Suprapubic skin (tissue), 4 donors: ENCODE results near the gene CCDC85B. TPM values are rescaled to one million over a fixed set of nuclear protein-coding genes. Genes with fewer than 3 reads are reported as not detected.

Experiments used
- DNase-seq, 2 donors: peaks; one replicate each; pipeline ENCODE4 v3.0.0-alpha.2; 2019; ENCODE audit warnings: low spot score in 2 of 2
- H3K27ac ChIP-seq: fragments of 200-600 bp; sonication (generic); one replicate; pipeline ENCODE4 v1.5.1; 2019
- H3K27me3 ChIP-seq: fragments of 200-600 bp; sonication (generic); one replicate; pipeline ENCODE4 v1.5.1; 2019
- H3K36me3 ChIP-seq: fragments of 200-600 bp; sonication (generic); one replicate; pipeline ENCODE4 v1.5.1; 2019
- H3K4me1 ChIP-seq: fragments of 200-600 bp; sonication (generic); one replicate; pipeline ENCODE4 v1.5.1; 2019
- H3K4me3 ChIP-seq: fragments of 200-600 bp; sonication (generic); one replicate; pipeline ENCODE4 v1.5.1; 2019; ENCODE audit warnings: mild to moderate bottlenecking
- H3K9me3 ChIP-seq: fragments of 200-600 bp; sonication (generic); one replicate; pipeline ENCODE4 v1.5.1; 2019
- EP300 ChIP-seq: sonication (generic); formaldehyde crosslinking; IDR thresholded peaks from one replicate; pipeline ENCODE4 v1.6.1; 2017; ENCODE audit warnings: antibody characterized with exemption
- POLR2A ChIP-seq, 2 donors: fragments of 450-650 bp; IDR thresholded peaks; one replicate each; pipeline ENCODE4 v1.6.1; 2017; ENCODE audit warnings: antibody characterized with exemption in 2 of 2, mild to moderate bottlenecking in 2 of 2, moderate library complexity in 2 of 2
- POLR2AphosphoS5 ChIP-seq, 3 donors: sonication (generic); formaldehyde crosslinking; IDR thresholded peaks; one replicate each; pipeline ENCODE4 v1.6.1; 2017; ENCODE audit warnings: antibody characterized with exemption in 3 of 3
- WGBS: methylation state at CpG from one replicate; pipeline ENCODE4 v1.1.5; 2018; 5-methylcytosine and 5-hydroxymethylcytosine counted together
- total RNA-seq, 4 donors: library from RNA; depleted of rRNA; stranded (reverse); fragments of >200 nt; gene quantifications; one replicate each; pipeline ENCODE4 v1.1.0, GENCODE V29; 2016
- TF ChIP-seq, protein P1 (sequence below), 2 donors: fragments of 200-600 bp in 1 of 2; fragments of 450-650 bp in 1 of 2; sonication (generic) in 1 of 2; IDR thresholded peaks; one replicate each; pipeline ENCODE4 v1.5.1; 2016 to 2019; ENCODE audit warnings: antibody characterized with exemption in 2 of 2, mild to moderate bottlenecking in 1 of 2, moderate library complexity in 1 of 2

Gene CCDC85B
- total RNA-seq, 4 donors from 2014 or later, result 16.0 to 35.8 (median 28.0) TPM

DNA sequence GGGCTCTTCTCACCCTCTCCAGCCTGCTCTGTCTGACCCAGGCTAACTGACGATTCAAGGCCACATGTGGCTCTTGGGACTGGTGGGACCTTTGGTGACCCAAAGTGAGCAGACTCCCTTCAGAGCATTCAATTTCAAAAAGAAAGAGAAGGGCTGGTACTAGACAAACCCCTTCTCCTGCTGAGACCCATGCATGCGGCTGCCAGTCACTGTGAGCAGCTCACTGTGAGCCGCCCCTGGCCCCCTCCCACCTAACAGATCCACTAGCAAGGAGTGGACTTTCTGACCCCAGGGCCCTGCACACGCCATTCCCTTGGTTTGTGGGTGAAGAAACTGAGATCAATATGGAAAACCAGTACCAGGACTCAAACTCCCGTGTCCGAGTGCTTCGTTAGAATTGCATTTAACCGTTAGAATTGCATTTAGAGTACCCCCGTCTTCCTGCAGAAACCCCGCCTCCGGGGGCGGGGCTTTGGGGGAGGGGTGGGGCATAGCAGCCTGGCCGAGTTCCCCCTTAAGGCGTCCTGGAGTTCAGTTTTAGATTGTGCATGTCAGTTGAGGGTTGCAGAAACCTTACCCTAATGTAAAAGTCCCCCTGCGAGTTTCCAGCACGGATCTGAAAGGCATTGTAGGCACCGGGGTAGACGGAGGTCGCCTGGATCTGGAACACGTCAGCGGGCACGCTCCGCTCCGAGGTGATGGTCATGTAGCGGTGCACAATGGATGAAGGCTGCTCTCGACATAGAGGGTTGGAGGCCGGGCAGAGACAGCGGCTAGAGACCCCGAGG, 23.0 kb upstream of the CCDC85B start:
- WGBS, result 66% methylated on average over 25 of the region's 29 CpGs

DNA sequence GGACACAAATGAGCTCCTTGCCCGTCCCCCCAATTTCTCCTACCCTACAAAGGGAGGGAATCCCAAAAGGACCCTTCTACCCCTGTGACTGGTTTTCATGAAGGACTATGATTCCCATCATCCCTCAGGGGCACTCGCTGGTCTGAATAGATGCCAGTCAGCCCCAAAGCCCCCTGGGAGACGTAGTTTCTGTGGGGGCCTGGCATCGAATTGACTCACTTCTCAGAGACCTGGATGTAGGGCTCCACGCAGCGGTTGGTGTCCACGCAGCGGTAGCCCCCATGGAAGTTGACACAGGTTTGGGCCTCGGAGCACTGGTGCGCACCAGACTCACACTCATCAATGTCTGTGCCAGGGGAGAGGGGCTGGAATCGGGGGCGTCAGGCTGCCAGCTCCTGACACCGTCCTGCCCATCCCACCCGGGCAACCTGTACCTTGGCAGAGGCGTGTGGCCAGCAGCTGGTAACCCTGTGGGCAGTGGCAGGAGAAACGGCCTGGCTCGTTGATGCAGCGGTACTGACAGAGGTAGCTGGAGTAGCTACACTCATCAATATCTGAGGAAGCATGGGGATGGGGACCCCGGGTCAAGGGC, 22.3 kb upstream of the CCDC85B start:
- H3K36me3 ChIP-seq, result peaks cover 45% of the 10 kb centered on the region
- DNase-seq, result no peak
- H3K4me1 ChIP-seq, result peaks cover 33% of the 10 kb centered on the region
- 85% methylated on average over 14 of the region's 19 CpGs for WGBS
- H3K4me3 ChIP-seq, result no peak overlapping the region
- no peaks in the 10 kb centered on the region for H3K9me3 ChIP-seq
- H3K27ac ChIP-seq, result no peak overlapping the region
- TF ChIP-seq, protein P1, sequence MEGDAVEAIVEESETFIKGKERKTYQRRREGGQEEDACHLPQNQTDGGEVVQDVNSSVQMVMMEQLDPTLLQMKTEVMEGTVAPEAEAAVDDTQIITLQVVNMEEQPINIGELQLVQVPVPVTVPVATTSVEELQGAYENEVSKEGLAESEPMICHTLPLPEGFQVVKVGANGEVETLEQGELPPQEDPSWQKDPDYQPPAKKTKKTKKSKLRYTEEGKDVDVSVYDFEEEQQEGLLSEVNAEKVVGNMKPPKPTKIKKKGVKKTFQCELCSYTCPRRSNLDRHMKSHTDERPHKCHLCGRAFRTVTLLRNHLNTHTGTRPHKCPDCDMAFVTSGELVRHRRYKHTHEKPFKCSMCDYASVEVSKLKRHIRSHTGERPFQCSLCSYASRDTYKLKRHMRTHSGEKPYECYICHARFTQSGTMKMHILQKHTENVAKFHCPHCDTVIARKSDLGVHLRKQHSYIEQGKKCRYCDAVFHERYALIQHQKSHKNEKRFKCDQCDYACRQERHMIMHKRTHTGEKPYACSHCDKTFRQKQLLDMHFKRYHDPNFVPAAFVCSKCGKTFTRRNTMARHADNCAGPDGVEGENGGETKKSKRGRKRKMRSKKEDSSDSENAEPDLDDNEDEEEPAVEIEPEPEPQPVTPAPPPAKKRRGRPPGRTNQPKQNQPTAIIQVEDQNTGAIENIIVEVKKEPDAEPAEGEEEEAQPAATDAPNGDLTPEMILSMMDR (IDR thresholded peaks at IDR 0.05), result no peak
- TF ChIP-seq POLR2A (IDR thresholded peaks at IDR 0.05) (no peak), POLR2AphosphoS5 (IDR thresholded peaks at IDR 0.05) (no peak), EP300 (no peak)
- H3K27me3 ChIP-seq, result no peaks in the 10 kb centered on the region

More for the DNA sequence above, 23.0 kb upstream of the CCDC85B start:
- no peak overlapping the region for H3K27ac ChIP-seq
- DNase-seq, result no peak
- no peak overlapping the region for H3K4me3 ChIP-seq
- H3K27me3 ChIP-seq, result no peaks in the 10 kb centered on the region
- peaks cover 30% of the 10 kb centered on the region for H3K4me1 ChIP-seq
- H3K9me3 ChIP-seq, result no peaks in the 10 kb centered on the region
- peaks cover 52% of the 10 kb centered on the region for H3K36me3 ChIP-seq
- TF ChIP-seq, protein P1 (IDR thresholded peaks at IDR 0.05), result no peak
- TF ChIP-seq EP300, result no peak
- TF ChIP-seq POLR2A (IDR thresholded peaks at IDR 0.05), result no peak
- no peak for TF ChIP-seq POLR2AphosphoS5 (IDR thresholded peaks at IDR 0.05)

DNA sequence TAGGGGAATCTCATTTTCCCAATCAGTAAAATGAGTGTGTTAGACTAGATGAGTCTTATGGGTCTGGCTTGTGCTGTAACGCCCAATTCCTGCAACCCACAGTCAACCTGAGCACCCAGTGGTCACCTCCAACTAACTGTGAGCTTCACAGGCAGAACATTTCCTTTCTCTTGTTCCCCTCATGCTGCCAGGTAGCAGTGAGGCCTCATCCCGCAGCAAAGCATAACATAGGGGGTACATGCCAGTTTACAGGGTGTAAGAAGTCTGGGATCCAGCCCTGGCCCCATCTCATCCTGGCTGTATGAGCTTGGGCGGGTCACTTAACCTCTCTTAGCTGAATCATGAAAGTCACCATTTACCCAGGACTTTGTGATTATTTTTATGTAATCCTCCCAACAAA, 21.6 kb upstream of the CCDC85B start:
- TF ChIP-seq, protein P1 (IDR thresholded peaks at IDR 0.05), result no peak
- TF ChIP-seq POLR2A (IDR thresholded peaks at IDR 0.05), result no peak
- no peak for TF ChIP-seq EP300
- no peak for TF ChIP-seq POLR2AphosphoS5 (IDR thresholded peaks at IDR 0.05)
- WGBS, result 93% methylated on average over 3 of the region's 3 CpGs
- no peak overlapping the region for H3K4me3 ChIP-seq
- no peaks in the 10 kb centered on the region for H3K27me3 ChIP-seq
- H3K9me3 ChIP-seq, result no peaks in the 10 kb centered on the region
- peaks cover 40% of the 10 kb centered on the region for H3K4me1 ChIP-seq
- H3K27ac ChIP-seq, result no peak overlapping the region
- no peak for DNase-seq
- H3K36me3 ChIP-seq, result peaks cover 38% of the 10 kb centered on the region

DNA sequence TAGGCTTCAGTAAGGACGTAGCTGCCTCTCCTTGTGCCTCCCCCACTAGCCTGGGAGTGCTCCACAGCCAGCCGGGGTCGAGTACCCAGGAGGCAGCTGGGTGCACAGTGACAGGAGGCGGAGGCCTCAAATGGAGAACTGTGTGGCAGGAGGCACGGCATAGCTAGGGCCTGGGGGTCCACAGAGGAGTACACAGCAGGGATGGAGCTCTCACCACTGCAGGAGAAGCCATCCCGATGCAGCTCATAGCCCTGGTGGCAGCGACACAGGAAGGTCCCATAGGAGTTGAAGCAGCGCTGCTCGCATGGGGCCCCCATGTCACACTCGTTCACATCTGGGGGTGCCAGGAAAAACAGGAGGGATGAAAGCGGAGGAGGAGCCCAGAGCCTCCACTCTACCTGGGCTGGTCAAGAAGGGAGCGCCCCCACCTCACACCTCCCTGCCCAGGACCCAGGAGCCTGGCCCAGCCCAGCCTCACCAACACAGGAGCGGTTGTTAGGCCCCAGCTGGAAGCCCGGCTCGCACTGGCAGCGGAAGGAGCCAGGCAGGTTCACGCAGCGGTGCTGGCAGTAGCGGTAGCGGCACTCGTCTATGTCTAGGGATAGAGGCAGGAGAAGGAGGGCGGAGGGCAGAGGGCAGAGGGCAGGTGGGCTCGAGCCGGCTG, 20.7 kb upstream of the CCDC85B start:
- WGBS, result 75% methylated on average over 21 of the region's 24 CpGs
- Histone ChIP-seq H3K27me3 (no peaks in the 10 kb centered on the region), H3K9me3 (no peaks in the 10 kb centered on the region), H3K4me1 (peaks cover 43% of the 10 kb centered on the region), H3K27ac (no peak overlapping the region), H3K4me3 (no peak overlapping the region), H3K36me3 (peaks cover 29% of the 10 kb centered on the region)
- TF ChIP-seq POLR2AphosphoS5 (IDR thresholded peaks at IDR 0.05) (no peak), EP300 (no peak), POLR2A (IDR thresholded peaks at IDR 0.05) (no peak)
- TF ChIP-seq, protein P1 (IDR thresholded peaks at IDR 0.05), result no peak
- no peak for DNase-seq

DNA sequence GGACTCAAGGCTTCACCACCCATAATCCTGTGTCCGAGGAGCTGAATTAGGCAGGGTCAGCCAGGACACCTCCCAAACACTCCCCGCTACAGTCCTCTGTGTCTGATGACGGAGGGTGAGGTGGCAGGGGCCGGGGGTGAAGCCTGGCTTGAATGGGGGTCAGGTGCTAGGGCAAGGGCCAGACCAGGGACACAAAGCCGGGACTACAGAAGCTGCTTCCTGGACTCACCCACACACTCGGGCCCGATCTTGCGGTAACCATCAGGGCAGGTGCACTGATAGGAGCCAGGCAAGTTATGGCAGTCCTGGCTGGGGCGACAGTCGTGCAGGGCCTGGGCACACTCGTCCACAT, 20.2 kb upstream of the CCDC85B start:
- Histone ChIP-seq H3K27ac (no peak overlapping the region), H3K36me3 (peaks cover 24% of the 10 kb centered on the region), H3K4me3 (no peak overlapping the region), H3K9me3 (no peaks in the 10 kb centered on the region), H3K4me1 (peaks cover 43% of the 10 kb centered on the region), H3K27me3 (no peaks in the 10 kb centered on the region)
- TF ChIP-seq POLR2A (IDR thresholded peaks at IDR 0.05) (no peak), POLR2AphosphoS5 (IDR thresholded peaks at IDR 0.05) (no peak), EP300 (no peak)
- TF ChIP-seq, protein P1 (IDR thresholded peaks at IDR 0.05), result no peak
- WGBS, result 96% methylated on average over 8 of the region's 11 CpGs
- no peak for DNase-seq
